Common myeloid progenitor, CD34-positive (primary cell): Measurements from ENCODE around the gene KCTD15. TPM values are rescaled to one million over a fixed set of nuclear protein-coding genes. Genes with fewer than 3 reads are reported as not detected.

Experiments used
- CTCF ChIA-PET: fragments of 350-600 bp; sonication (Branson Sonifier 250); formaldehyde crosslinking; loops from one replicate; lab custom pipeline; 2021; ENCODE audit warnings: antibody characterized with exemption; lab: Charles Lee
- POLR2A ChIA-PET: fragments of 350-600 bp; sonication (Branson Sonifier 250); formaldehyde crosslinking; loops from one replicate; lab custom pipeline; 2021; ENCODE audit warnings: antibody characterized with exemption; lab: Charles Lee
- DNase-seq, 3 donors: peaks; one replicate each; pipeline versions ENCODE4 v3.0.0 to v3.0.0-alpha.2; 2013
- H3K27ac ChIP-seq, 2 experiments: 1 replicate in 1 of 2; 2 replicates in 1 of 2; pipeline ENCODE4 v1.7.0; 2013; ENCODE audit warnings: inconsistent platforms in 2 of 2, low read length in 2 of 2, mild to moderate bottlenecking in 2 of 2, low read depth in 1 of 2, moderate library complexity in 1 of 2; ENCODE audit not compliant: severe bottlenecking in 2 of 2, insufficient read depth in 1 of 2, poor library complexity in 1 of 2
- H3K27me3 ChIP-seq, 5 experiments: replicated peaks in 2 of 5; 1 replicate in 3 of 5; 2 replicates in 2 of 5; pipeline versions ENCODE4 v1.6.1 to v1.7.0; 2013; ENCODE audit warnings: low read length in 4 of 5, mild to moderate bottlenecking in 2 of 5, moderate library complexity in 2 of 5, inconsistent platforms in 1 of 5; ENCODE audit not compliant: insufficient read depth in 5 of 5, control insufficient read depth in 4 of 5
- H3K36me3 ChIP-seq, 4 experiments: 1 replicate in 2 of 4; 2 replicates in 2 of 4; pipeline versions ENCODE4 v1.6.1 to v1.7.0; 2013; ENCODE audit warnings: low read length in 3 of 4, control low read depth in 1 of 4, mild to moderate bottlenecking in 1 of 4; ENCODE audit not compliant: control insufficient read depth in 4 of 4, insufficient read depth in 4 of 4
- H3K4me1 ChIP-seq, 4 experiments: 1 replicate in 3 of 4; 2 replicates in 1 of 4; pipeline versions ENCODE4 v1.6.1 to v1.7.1; 2013; ENCODE audit warnings: low read length in 3 of 4, mild to moderate bottlenecking in 3 of 4, control low read depth in 1 of 4, inconsistent platforms in 1 of 4, moderate library complexity in 1 of 4; ENCODE audit not compliant: control insufficient read depth in 4 of 4, insufficient read depth in 4 of 4; ENCODE audit errors: control extremely low read depth in 1 of 4
- H3K4me3 ChIP-seq, 7 experiments: 1 replicate in 4 of 7; 2 replicates in 3 of 7; pipeline versions ENCODE4 v1.5.1 to v1.7.0; 2013; ENCODE audit warnings: mild to moderate bottlenecking in 7 of 7, low read length in 6 of 7, moderate library complexity in 6 of 7, inconsistent platforms in 2 of 7, low read depth in 2 of 7, control low read depth in 1 of 7; ENCODE audit not compliant: insufficient read depth in 4 of 7, control insufficient read depth in 1 of 7; ENCODE audit errors: extremely low read depth in 1 of 7
- H3K9me3 ChIP-seq, 5 experiments: 1 replicate in 4 of 5; 2 replicates in 1 of 5; pipeline versions ENCODE4 v1.6.1 to v1.7.1; 2013; ENCODE audit warnings: low read length in 4 of 5, mild to moderate bottlenecking in 2 of 5, inconsistent platforms in 1 of 5, low read depth in 1 of 5, moderate library complexity in 1 of 5; ENCODE audit not compliant: control insufficient read depth in 4 of 5, insufficient read depth in 2 of 5; ENCODE audit errors: control extremely low read depth in 1 of 5
- WGBS: methylation state at CpG from one replicate; pipeline ENCODE4 v1.1.5; 2013; ENCODE audit not compliant: insufficient coverage; 5-methylcytosine and 5-hydroxymethylcytosine counted together
- polyA plus RNA-seq: library from polyadenylated mRNA; unstranded; fragments of 120-200 nt; gene quantifications from one replicate; pipeline ENCODE4 v1.2.1, GENCODE V29; 2013

KCTD15 gene
- polyA plus RNA-seq = 20.2 TPM

- Histone ChIP-seq H3K4me3 (peak within 1 kb of the TSS; percentile 75 to 89 (median 81)), H3K27ac (peak within 1 kb of the TSS; percentile 64 to 85), H3K36me3 (peaks cover 2 to 17% (median 11%) of the 10 kb centered on the region in 4 experiments), H3K9me3 (no peaks in the 10 kb centered on the region), H3K27me3 (no peaks in the 10 kb centered on the region), H3K4me1 (peaks cover 0 to 27% (median 14%) of the 10 kb centered on the region in 4 experiments)
- DNase-seq = peak in 2 of 3 donors; percentile 67 to 79
- POLR2A ChIA-PET = interaction anchor here (0.6 to 2.3 kb wide), 2 partner anchors 23 to 1167 kb away, joined by 3 to 12 read pairs; no protein-coding TSS in a partner anchor
- 0% methylated on average over 31 of the region's 92 CpGs for WGBS
- CTCF ChIA-PET = interaction anchor here (1.0 to 2.8 kb wide), 4 partner anchors 14 to 423 kb away, joined by 3 to 13 read pairs (median 4); no protein-coding TSS in a partner anchor
Measured at GRCh38 chr19:33796164-33796875, at the start of gene KCTD15. KCTD15 (plus strand) TSS chr19:33796870; CDS start chr19:33800455, 3,585 bp downstream.

GRCh38 chr19:33747273-33747672 is 49.4 kb upstream of the KCTD15 start:
- Histone ChIP-seq H3K4me1 (no peaks in the 10 kb centered on the region), H3K9me3 (no peaks in the 10 kb centered on the region), H3K27me3 (peaks cover 0 to 9% (median 0%) of the 10 kb centered on the region in 5 experiments), H3K27ac (no peak overlapping the region), H3K36me3 (no peaks in the 10 kb centered on the region), H3K4me3 (no peak overlapping the region)
- CTCF ChIA-PET = interaction anchor here (0.9 kb wide), 1 partner anchor 14 kb away, joined by 3 read pairs; no protein-coding TSS in a partner anchor
- POLR2A ChIA-PET = no interaction called here
- WGBS = 79% methylated on average over 2 of the region's 4 CpGs
- no peak for DNase-seq

GRCh38 chr19:33748231-33748630 is 48.4 kb upstream of the KCTD15 start:
- Histone ChIP-seq H3K27me3 (peaks cover 0 to 9% (median 0%) of the 10 kb centered on the region in 5 experiments), H3K4me1 (no peaks in the 10 kb centered on the region), H3K36me3 (no peaks in the 10 kb centered on the region), H3K27ac (no peak overlapping the region), H3K4me3 (no peak overlapping the region), H3K9me3 (no peaks in the 10 kb centered on the region)
- CTCF ChIA-PET = interaction anchor here (1.3 kb wide), 1 partner anchor 20 kb away, joined by 5 read pairs; no protein-coding TSS in a partner anchor
- no peak for DNase-seq
- WGBS = 91% methylated on average over 8 of the region's 8 CpGs
- POLR2A ChIA-PET = no interaction called here

GRCh38 chr19:33749016-33749415 is 47.7 kb upstream of the KCTD15 start:
- Histone ChIP-seq H3K9me3 (no peaks in the 10 kb centered on the region), H3K4me3 (no peak overlapping the region), H3K27ac (no peak overlapping the region), H3K4me1 (no peaks in the 10 kb centered on the region), H3K36me3 (no peaks in the 10 kb centered on the region), H3K27me3 (peaks cover 0 to 9% (median 0%) of the 10 kb centered on the region in 5 experiments)
- POLR2A ChIA-PET = no interaction called here
- 100% methylated on average over 2 of the region's 3 CpGs for WGBS
- CTCF ChIA-PET = interaction anchor here (1.3 kb wide), 1 partner anchor 19 kb away, joined by 5 read pairs; no protein-coding TSS in a partner anchor
- DNase-seq = no peak

- Histone ChIP-seq H3K4me1 (no peaks in the 10 kb centered on the region), H3K27ac (no peak overlapping the region), H3K27me3 (peaks cover 0 to 9% (median 0%) of the 10 kb centered on the region in 5 experiments), H3K36me3 (no peaks in the 10 kb centered on the region), H3K4me3 (no peak overlapping the region), H3K9me3 (no peaks in the 10 kb centered on the region)
- ChIA-PET POLR2A (no interaction called here), CTCF (no interaction called here)
- 92% methylated on average over 12 of the region's 12 CpGs for WGBS
- DNase-seq = no peak
Measured at GRCh38 chr19:33749619-33750175, 47.0 kb upstream of the KCTD15 start.

- Histone ChIP-seq H3K9me3 (no peaks in the 10 kb centered on the region), H3K36me3 (no peaks in the 10 kb centered on the region), H3K27me3 (peaks cover 0 to 6% (median 0%) of the 10 kb centered on the region in 5 experiments), H3K27ac (no peak overlapping the region), H3K4me1 (no peaks in the 10 kb centered on the region), H3K4me3 (no peak overlapping the region)
- ChIA-PET POLR2A (no interaction called here), CTCF (no interaction called here)
- WGBS = 90% methylated on average over 15 of the region's 18 CpGs
- no peak for DNase-seq
Measured at GRCh38 chr19:33750587-33751435, 45.9 kb upstream of the KCTD15 start.
